ENCODE results near the gene PDE1A. TPM values are rescaled to one million over a fixed set of nuclear protein-coding genes. Genes with fewer than 3 reads are reported as not detected.

PDE1A gene
- not detected for total RNA-seq

DNA sequence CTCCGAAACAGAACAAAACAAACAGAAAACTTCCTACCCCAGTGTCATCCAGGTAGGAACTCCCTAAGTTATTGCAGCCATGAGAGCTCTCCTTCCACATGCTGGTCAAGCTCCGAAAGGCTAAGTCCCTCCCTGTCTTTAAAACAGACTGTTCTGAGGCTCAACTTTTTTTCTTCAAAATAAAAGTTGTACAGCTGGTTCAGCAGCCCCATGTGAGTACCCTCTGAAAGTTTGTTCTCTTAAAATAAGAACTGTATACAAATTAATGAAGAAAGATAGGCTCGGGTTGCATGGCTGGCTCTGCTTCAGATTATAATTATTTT lies at the start of gene PDE1A:
Gene PDE1A (minus strand): TSS at position 119 of the 323 bp plus-strand sequence.
- H3K36me3 Mint-ChIP-seq (ENCODE audit: low read depth): no peaks in the 10 kb centered on the region
- H3K4me3 Mint-ChIP-seq: no peak within 1 kb of the TSS
- no peaks in the 10 kb centered on the region for H3K4me1 Mint-ChIP-seq (ENCODE audit: low read depth)
- no peaks in the 10 kb centered on the region for H3K27me3 Mint-ChIP-seq
- ChIA-PET CTCF (no interaction called here), POLR2A (no interaction called here)
- no peak within 1 kb of the TSS for H3K27ac Mint-ChIP-seq
- DNase-seq (no peak), ATAC-seq (no peak)
- TF ChIP-seq, protein P1, sequence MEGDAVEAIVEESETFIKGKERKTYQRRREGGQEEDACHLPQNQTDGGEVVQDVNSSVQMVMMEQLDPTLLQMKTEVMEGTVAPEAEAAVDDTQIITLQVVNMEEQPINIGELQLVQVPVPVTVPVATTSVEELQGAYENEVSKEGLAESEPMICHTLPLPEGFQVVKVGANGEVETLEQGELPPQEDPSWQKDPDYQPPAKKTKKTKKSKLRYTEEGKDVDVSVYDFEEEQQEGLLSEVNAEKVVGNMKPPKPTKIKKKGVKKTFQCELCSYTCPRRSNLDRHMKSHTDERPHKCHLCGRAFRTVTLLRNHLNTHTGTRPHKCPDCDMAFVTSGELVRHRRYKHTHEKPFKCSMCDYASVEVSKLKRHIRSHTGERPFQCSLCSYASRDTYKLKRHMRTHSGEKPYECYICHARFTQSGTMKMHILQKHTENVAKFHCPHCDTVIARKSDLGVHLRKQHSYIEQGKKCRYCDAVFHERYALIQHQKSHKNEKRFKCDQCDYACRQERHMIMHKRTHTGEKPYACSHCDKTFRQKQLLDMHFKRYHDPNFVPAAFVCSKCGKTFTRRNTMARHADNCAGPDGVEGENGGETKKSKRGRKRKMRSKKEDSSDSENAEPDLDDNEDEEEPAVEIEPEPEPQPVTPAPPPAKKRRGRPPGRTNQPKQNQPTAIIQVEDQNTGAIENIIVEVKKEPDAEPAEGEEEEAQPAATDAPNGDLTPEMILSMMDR (IDR thresholded peaks at IDR 0.05): no peak
- intact Hi-C loops (cut with micrococcal nuclease): no loop called here
- no peaks in the 10 kb centered on the region for H3K9me3 Mint-ChIP-seq

DNA sequence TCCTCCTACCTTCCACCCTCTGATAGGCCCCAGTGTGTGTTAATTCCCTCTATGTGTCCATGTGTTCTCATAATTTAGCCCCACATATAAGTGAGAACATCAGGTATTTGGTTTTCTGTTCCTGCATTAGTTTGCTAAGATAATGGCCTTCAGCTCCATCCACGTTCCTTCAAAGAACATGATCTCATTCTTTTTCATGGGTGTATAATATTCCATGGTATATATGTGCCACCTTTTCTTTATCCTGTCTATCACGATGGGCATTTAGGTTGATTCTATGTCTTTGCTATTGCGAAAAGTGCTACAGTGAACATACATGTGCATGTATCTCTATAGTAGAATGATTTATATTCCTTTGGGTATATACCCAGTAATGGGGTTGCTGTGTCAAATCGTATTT lies 46.8 kb upstream of the PDE1A start:
- TF ChIP-seq, protein P1 (IDR thresholded peaks at IDR 0.05): no peak
- Mint-ChIP-seq H3K4me3 (no peak overlapping the region), H3K27me3 (no peaks in the 10 kb centered on the region), H3K27ac (no peak overlapping the region), H3K36me3 (ENCODE audit: low read depth) (no peaks in the 10 kb centered on the region), H3K9me3 (peaks cover 6% of the 10 kb centered on the region), H3K4me1 (ENCODE audit: low read depth) (no peaks in the 10 kb centered on the region)
- DNase-seq (no peak), ATAC-seq (no peak)
- CTCF ChIA-PET: no interaction called here
- POLR2A ChIA-PET: no interaction called here
- intact Hi-C loops (cut with micrococcal nuclease): no loop called here

DNA sequence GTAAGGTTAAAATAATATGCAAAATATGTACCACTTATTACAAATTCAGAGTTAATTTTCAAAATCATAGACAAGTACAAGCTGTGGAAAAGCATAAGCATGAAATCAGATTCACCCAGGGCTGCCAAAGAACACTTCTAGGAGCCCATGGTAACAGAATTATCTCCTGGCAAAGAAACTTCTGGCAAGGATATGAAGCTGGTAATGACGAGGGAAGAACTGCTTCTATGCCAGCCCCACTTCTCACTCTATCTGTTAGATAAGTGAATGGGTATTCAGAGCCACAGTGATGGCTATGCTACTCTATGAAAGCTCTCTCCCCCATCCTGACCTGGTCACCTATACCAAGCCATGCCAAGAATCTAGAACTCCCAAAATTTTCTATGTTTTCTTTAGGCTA lies 36.9 kb upstream of the PDE1A start:
- Mint-ChIP-seq H3K4me1 (ENCODE audit: low read depth) (no peaks in the 10 kb centered on the region), H3K9me3 (peaks cover 3% of the 10 kb centered on the region), H3K27me3 (no peaks in the 10 kb centered on the region), H3K36me3 (ENCODE audit: low read depth) (no peaks in the 10 kb centered on the region), H3K4me3 (no peak overlapping the region), H3K27ac (no peak overlapping the region)
- TF ChIP-seq, protein P1 (IDR thresholded peaks at IDR 0.05): no peak
- ATAC-seq (no peak), DNase-seq (no peak)
- CTCF ChIA-PET: no interaction called here
- POLR2A ChIA-PET: no interaction called here
- intact Hi-C loops (cut with micrococcal nuclease): no loop called here

DNA sequence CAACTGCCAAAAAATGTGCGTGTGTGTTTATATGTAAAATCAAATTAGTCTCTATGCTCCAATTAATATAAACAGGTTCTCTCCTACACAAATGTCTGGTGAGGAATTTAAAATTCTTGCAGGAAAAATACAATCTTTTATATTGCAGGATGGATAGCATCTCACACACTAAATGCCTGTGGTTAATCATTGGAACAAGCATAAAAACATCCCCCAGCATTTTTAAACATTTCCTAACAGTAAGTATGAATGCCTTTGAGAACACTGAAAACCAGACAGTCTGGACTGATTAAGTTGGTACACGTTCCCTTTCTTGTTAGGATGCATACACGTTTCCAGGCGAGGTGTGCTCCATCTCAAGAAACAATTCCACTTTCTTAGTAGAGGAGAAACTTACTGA lies 29.9 kb upstream of the PDE1A start:
- POLR2A ChIA-PET: interaction anchor here (0.6 kb wide), 1 partner anchor 1659 kb away, joined by 3 read pairs; no protein-coding TSS in a partner anchor
- Mint-ChIP-seq H3K4me3 (no peak overlapping the region), H3K27me3 (no peaks in the 10 kb centered on the region), H3K4me1 (ENCODE audit: low read depth) (no peaks in the 10 kb centered on the region), H3K36me3 (ENCODE audit: low read depth) (no peaks in the 10 kb centered on the region), H3K27ac (no peak overlapping the region), H3K9me3 (peaks cover 2% of the 10 kb centered on the region)
- ATAC-seq (no peak), DNase-seq (no peak)
- TF ChIP-seq, protein P1 (IDR thresholded peaks at IDR 0.05): no peak
- intact Hi-C loops (cut with micrococcal nuclease): no loop called here
- CTCF ChIA-PET: no interaction called here

DNA sequence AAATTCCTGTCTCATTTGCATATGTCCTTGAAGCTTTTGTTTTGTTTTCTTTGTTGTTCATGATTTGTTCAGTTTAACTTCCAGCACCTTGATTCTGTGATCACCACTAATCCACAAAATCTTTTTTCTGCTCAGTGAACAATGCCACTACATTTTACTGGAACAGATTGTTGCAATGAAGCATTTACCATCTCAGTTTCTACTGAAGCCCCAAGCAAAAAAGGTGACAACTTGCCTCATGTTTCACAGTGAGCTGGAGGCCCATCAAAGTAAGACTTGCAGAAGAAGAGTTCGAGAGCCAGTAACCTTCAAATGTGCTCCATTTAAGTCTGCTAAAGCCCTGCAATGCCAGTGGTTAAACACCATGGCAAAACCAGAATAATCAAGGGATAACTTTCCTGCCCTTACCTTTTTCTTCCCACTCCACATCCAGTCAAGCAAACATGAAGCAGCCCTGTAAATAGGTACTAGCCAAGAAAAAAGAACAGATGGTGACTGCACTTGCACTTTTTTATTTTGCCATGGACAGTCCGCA lies 25.7 kb upstream of the PDE1A start:
- no peaks in the 10 kb centered on the region for H3K36me3 Mint-ChIP-seq (ENCODE audit: low read depth)
- TF ChIP-seq, protein P1 (IDR thresholded peaks at IDR 0.05): no peak
- no peaks in the 10 kb centered on the region for H3K4me1 Mint-ChIP-seq (ENCODE audit: low read depth)
- DNase-seq (no peak), ATAC-seq (no peak)
- no peak overlapping the region for H3K27ac Mint-ChIP-seq
- POLR2A ChIA-PET: no interaction called here
- CTCF ChIA-PET: no interaction called here
- peaks cover 2% of the 10 kb centered on the region for H3K9me3 Mint-ChIP-seq
- no peaks in the 10 kb centered on the region for H3K27me3 Mint-ChIP-seq
- H3K4me3 Mint-ChIP-seq: no peak overlapping the region
- intact Hi-C loops (cut with micrococcal nuclease): no loop called here
